ENCODE measurements around the gene SNX5.

Gene SNX5

GRCh38 chr20:17968366-17969277 lies at the start of gene SNX5, which contains the start of gene MGME1:
Gene SNX5, minus strand, starts transcription at chr20:17968794. Its CDS starts 369 bp downstream, at chr20:17968425.
Gene MGME1, plus strand, starts transcription at chr20:17969018. Its CDS starts 842 bp downstream, at chr20:17969860.
- DNase-seq, result peak; percentile 99

- no peak for DNase-seq
Measured at GRCh38 chr20:18018100-18018499, 49.5 kb upstream of the SNX5 start.

GRCh38 chr20:18016772-18017171 lies 48.2 kb upstream of the SNX5 start:
- no peak for DNase-seq

GRCh38 chr20:18014411-18014810 lies 45.8 kb upstream of the SNX5 start:
- DNase-seq, result no peak

DNA sequence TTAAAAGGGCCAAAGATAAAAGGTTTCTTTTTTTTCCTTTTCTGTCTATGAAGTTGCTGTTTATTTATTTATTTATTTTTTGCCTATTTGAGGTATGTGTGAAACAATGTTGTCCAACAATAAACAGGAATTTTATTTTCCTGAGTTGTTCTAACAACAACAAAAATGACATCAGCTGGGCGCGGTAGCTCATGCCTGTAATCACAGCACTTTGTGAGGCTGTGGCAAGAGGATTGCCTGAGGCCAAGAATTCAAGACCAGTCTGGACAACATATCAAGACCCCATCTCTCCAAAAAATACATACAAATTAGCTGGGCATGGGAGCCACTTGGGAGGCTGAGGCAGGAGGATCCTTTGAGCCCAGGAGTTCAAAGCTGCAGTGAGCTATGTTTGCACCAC lies 44.3 kb upstream of the SNX5 start:
- DNase-seq, result no peak

DNA sequence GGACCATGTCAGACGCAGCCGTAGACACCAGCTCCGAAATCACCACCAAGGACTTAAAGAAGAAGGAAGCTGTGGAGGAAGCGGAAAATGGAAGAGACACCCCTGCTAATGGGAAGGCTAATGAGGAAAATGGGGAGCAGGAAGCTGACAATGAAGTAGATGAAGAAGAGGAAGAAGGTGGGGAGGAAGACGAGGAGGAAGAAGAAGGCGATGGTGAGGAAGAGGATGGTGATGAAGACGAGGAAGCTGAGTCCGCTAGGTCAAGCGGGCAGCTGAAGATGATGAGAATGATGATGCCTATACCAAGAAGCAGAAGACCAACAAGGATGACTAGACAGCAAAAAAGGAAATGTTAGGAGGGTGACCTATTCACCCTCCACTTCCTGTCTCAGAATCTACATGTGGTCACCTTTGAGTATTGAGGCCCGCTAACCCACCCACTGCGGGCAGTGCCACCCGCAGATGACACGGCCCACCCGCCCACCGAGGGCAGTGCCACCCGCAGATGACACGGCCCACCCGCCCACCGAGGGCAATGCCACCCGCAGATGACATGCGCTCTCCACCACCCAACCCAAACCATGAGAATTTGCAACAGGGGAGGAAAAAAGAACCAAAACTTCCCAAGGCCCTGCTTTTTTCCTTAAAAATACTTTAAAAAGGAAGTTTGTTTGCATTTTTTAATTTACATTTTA lies 43.5 kb upstream of the SNX5 start:
- no peak for DNase-seq

- DNase-seq, result no peak
Measured at GRCh38 chr20:18011482-18011881, 42.9 kb upstream of the SNX5 start.

DNA sequence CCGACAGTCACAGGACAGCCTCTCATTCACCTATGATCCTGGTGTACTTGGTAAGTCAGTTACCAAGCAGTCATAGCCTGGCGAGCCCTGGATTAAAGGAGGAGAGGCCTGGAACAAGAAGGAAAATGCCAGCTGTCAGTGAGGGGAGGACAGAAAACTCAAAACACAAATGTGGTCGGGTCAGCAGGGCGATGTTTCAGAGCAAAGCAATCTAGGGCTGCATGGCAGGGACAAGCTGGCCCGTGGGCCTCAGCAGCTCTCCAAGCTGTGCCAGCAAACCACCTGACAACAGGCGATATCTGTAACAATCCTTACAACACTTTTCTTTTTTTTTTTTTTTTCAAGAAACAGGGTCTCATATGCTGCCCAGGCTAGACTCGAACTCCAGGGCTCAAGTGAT lies 40.5 kb upstream of the SNX5 start:
- DNase-seq, result no peak

DNA sequence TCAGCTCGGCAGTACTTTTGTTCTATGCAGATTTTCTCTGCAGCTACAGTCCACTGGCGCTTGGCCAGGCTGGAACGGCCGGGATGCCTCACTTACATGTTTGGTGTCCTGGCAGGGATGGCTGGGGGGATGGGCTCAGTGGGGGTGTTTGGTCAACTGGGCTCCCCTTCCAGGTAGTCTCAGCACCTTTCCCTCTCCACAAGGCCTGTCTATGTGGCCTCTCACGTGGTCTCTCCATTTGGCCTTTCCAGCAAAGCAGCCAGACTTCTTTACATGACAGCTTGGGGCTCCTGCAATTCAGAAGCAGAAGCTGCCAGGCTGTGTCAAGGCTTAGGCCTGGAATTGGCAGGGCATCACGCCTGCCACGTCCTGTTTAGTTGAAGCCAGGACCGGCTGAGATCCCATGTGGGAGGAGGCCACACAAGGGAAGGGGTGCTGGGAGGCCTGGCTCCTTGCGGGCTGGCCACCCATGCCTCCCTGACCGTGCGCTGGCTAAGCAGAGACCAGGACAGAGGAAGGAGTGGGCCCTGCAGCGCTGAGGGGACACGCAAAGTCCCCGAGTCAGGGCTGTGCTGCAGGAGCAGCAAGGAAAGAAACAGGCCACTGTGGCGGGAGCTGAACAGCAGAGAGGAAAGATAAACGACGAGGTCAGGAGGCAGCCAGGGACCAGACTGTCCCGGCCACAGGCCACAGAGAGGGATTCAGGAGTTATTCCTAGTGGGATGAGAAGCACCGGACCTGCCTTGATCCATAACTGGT lies 39.1 kb upstream of the SNX5 start:
- no peak for DNase-seq

GRCh38 chr20:18006684-18007083 lies 38.1 kb upstream of the SNX5 start:
- no peak for DNase-seq

DNA sequence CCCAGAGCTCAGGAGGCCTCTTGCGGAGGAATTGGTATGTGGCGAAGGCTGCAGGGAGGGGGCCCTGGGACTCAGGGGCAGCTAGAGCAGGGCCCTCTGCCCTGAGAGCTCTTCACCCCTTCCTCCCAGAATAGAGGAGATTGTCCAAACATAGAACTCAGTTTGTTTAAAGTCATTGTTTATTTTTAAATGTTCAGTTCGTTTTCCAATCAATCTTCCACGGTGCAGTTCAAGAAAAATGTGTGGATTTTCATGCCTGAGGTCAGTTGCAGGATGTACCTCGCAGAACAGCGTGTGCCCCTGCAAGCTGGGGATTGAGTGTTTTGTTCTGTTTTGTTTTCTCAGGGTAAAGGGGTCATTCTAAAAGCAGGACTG lies 37.4 kb upstream of the SNX5 start:
- no peak for DNase-seq

DNA sequence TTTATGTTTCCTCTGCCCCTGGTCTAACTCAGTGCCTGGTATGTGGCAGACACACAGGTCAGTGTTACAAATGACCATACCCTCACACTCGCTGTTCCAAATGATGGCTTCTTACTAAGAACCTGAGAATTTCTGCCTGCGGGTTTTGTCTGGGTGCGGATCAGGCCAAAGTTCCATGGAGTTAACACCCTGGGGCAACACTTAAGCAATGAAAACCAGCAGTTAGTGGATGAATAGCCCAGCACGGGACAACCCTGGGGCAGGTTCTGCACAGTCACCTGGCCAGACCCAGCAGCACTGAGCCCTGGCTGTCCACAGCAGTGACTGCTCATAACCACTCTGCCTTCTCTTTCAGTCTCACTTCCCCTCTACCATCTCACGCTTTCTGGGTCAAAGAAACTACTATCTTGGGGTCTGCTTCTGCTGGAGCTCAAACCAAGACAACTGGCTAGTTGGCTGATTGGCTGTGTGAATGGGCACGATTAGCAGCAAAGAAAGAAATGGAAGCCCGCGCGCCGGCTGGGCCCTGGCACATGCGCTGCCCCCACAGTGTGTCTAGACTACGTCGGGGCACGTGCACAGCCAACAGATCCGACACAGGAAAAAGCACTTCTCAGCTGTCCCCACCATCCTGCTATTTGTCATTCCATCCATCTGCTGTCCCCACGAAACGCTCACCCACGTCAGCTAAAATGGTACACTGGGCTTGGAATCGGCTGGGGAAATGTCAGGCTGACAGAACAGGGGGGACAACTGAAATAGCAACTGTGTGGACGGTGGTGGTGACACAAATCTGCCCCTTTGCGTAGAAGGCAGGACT lies 36.8 kb upstream of the SNX5 start:
- DNase-seq, result peak in 1 of 2 donors; percentile 23

DNA sequence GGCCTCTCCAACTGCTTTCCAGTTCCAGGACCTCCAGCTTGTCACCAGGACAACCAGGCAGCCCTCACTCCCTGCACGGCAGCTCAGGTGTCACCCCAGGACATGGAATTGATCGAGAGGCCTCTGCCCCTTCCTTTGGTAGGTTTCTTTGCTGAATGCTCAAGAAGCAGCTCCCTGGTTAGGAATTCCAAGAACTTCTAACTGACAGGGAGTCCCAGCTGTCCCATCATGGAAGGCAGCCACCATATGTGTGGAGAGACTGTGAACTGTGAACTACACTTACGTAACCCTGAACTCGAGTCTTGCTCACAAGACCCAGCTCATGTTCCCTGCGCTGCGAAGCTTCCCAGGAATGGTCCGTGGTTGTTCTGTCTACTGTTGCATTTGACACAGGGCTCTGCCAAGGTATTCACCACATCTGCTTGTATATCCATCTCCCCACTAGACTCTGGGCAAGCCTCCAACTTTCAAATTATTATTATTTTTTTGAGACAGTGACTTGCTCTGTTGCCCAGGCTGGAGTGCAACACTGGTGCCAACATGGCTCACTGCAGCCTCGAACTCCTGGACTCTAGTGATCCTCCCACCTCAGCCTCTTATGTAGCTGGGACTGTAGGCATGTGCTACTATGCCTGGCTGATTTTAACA lies 35.9 kb upstream of the SNX5 start:
- DNase-seq, result no peak

- DNase-seq, result peak in 1 of 2 donors; percentile 36
Measured at GRCh38 chr20:18003897-18004296, 35.3 kb upstream of the SNX5 start.

DNA sequence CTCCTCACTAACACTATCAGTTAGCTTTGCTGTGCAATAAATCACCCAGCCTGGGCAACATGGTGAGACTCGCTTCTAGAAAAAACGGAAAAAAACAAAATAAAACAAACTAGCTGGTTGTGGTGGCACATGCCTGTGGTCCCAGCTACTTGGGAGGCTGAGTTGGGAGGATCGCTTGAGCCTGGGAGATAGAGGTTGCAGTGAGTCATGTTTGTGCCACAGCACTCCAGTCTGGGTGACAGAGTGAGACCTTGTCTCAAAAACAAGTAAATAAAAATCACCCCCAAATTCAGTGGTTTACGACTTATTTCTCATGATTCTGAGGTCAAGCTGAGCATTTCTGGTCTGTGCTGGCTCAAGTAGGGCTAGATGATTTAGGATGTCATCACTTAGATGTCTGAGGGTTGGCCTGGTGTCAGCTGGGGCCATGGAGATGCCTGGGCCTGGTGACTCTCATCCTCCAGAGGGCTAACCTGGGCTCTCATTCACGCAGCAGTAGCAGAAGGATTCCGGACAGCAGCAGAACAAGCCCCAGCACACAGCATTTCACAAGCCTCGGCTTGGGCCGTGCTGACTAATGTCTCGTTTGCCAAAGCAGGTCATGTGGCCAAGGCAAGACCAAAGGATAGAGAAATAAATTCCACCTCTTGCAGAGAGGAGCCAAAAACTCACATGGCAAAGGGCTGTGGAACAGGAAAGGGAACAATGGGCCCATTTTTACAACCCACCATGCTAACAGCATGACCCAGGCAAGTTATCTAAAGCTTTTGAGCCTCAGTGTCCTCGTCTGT lies 32.7 kb upstream of the SNX5 start:
- DNase-seq, result no peak

DNA sequence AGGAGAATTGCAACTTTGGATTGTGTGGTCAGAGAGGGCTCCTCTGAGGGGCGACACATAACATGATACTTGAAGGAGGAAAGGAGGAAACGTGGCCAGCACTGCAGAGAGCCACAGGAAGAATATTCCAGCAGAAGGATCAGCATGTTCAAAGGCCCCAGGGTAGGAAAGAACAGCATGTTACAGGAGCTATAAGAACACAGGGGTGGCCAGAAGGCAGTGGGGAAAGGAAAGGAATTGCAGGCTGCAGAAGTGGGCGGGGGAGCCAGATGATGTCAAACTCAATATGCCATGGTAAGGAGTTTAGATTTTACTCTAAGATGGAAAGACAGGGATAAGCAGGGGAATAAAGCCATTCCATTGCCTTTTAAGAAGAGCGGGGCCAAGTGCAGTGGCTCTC lies 31.0 kb upstream of the SNX5 start:
- DNase-seq, result no peak

DNA sequence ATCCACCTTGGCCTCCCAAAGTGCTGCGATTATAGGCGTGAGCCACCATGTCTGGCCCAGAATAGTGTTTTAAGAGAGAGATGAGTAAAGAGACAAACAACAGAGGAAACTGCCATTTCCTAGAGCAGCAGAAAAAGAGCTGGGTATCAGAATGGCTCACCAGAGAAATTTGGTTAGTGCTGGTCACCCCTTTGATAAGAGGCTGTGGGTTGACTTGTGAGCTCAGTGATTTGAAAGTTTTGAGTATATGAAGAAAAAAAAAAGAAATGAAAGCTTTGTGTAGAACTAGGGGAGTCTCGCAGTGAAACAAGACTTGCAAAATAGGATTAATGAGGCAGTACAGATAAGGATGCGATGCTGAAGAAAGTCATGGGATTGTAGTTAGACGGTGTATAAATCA lies 29.9 kb upstream of the SNX5 start:
- DNase-seq, result no peak

DNA sequence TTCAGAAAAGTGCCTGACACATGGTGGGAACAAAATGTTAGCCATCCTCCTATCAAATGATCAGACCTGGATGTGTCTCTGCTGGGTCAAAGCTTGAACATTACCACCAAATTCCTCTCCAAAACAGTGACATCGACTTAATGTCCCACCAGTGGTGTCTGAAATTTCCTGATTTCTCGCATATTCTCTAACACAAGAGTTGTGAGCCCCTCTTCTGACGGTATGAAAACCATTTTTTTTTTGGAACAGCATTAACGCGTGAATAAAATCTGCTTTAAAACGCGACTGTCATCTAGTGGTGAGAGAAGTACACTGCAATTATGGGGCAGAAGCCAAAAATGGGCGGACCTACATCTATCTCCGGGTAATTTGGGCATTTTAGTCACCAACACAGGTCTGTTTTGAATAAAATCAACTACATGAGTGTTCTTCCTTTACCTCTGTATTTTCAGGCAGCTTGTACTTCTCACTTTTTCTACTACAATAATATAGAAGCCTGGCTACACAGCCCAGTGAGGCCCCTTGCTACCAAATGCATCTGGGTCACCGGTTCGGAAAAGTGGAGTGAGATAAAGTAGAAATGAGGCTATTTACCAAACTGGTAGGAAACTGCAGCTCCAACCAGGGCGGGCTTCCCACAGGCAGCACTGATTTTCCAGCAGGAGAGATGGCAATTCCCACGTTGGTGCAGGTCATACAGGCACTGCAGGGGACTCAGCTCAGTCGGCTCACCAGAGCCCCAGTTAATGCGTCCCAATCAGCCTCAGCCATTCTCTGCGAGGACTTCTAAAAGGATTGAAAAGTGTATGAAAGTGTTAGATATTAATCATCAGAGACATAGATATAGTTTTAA lies 27.6 kb upstream of the SNX5 start:
- DNase-seq, result peak; percentile 60 to 79

- DNase-seq, result no peak
Measured at GRCh38 chr20:17993546-17993945, 25.0 kb upstream of the SNX5 start.
